Measurements from ENCODE around the gene SUMF1.
"Not testable (repeated sequence)": the region's sequence is repeated elsewhere in the genome, so short reads cannot be mapped to it uniquely, and the experiment has no call there.

SUMF1 gene

DNA sequence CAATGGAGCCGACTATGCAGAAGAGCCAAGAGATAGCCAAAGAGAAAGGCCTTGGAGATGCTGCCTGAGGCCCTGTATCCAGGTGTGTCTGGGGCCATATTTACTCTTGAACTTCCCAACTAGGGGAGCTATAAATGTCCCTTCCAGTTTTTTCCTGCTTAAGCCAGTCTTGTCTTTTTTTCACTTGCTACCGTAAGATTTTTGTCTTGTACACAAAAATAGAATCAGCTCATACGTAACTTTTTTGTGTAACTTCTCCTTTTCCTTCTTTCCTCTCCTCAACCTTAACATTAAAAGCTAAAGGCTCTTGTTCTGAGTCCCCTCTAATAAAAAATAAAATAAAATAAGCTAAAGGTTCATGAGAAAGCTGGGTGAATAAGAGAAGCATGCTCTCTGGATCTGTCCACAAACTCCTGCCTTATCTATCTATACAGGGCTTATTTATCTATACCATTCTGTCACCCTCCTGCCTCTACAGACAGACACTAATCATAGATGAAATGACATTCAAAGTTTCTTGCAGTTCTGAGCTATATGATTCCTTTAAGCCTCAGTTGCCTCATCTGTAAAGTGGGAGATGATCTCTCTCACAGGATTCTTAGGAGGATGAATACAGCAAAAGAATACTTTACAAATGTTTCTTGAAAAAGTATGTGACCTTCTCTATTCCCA is 4.6 kb downstream of the SUMF1 start:
- DNase-seq (ENCODE audit: low read depth, low spot score), result no peak
- TF ChIP-seq, protein P1, sequence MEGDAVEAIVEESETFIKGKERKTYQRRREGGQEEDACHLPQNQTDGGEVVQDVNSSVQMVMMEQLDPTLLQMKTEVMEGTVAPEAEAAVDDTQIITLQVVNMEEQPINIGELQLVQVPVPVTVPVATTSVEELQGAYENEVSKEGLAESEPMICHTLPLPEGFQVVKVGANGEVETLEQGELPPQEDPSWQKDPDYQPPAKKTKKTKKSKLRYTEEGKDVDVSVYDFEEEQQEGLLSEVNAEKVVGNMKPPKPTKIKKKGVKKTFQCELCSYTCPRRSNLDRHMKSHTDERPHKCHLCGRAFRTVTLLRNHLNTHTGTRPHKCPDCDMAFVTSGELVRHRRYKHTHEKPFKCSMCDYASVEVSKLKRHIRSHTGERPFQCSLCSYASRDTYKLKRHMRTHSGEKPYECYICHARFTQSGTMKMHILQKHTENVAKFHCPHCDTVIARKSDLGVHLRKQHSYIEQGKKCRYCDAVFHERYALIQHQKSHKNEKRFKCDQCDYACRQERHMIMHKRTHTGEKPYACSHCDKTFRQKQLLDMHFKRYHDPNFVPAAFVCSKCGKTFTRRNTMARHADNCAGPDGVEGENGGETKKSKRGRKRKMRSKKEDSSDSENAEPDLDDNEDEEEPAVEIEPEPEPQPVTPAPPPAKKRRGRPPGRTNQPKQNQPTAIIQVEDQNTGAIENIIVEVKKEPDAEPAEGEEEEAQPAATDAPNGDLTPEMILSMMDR (IDR thresholded peaks at IDR 0.05; ENCODE audit: low read depth, low read length), result no peak
- H3K4me3 ChIP-seq (ENCODE audit: low read depth, low read length), result no peak overlapping the region
- in situ Hi-C loops (cut with HindIII; ENCODE audit: low sequenced_read_pairs), result no loop called here

DNA sequence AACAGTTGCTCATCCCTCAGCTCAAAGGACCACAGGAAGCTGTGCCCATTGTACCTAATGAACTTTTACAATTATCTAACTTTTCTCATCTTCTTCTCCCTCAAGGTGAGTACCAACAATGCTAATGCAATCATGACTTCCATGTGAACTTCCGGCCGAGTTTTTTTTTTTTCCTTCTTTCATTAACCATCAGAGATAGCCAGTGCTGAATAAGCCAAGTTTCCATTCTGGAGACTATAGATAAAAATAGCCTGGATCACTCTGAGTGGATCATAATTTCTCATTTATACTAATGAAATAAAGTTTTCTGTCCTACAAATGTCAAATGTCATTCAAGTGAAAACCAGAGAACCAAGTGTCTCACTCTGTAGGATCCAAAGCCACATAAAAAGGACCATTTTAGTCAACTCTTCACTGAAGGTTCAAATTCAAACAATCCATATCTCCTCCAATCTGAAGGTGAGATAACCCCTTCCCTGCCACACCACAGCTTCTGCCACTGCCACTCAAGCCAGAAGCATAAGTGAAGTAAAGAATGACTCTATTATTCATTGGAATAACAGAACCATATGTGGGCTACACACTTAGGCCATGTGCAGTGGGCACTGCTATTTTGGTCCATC is 5.5 kb downstream of the SUMF1 start:
- TF ChIP-seq, protein P1 (IDR thresholded peaks at IDR 0.05; ENCODE audit: low read depth, low read length), result no peak
- no peak overlapping the region for H3K4me3 ChIP-seq (ENCODE audit: low read depth, low read length)
- DNase-seq (ENCODE audit: low read depth, low spot score), result no peak
- in situ Hi-C loops (cut with HindIII; ENCODE audit: low sequenced_read_pairs), result no loop called here

GRCh38 chr3:4460334-4460733 is 6.7 kb downstream of the SUMF1 start:
- TF ChIP-seq, protein P1 (IDR thresholded peaks at IDR 0.05; ENCODE audit: low read depth, low read length), result no peak
- in situ Hi-C loops (cut with HindIII; ENCODE audit: low sequenced_read_pairs), result no loop called here
- DNase-seq (ENCODE audit: low read depth, low spot score), result no peak

DNA sequence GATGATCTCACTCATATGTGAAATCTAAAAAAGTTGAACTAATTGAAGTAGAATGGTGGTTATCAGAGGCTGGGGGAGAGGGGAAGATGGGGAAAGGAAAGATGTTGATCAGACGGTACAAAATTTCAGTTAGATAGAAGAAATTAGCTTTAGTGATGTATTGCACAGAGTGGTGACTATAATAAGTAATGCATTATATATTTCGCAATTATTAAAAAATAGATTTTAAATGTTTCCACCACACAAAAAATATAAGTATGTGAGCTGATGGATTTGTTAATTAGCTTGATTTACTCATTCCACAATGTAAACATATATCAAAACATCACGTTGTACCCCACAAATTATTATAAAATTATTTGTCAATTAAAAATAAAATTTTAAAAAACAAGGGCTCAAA is 8.1 kb downstream of the SUMF1 start:
- in situ Hi-C loops (cut with HindIII; ENCODE audit: low sequenced_read_pairs), result no loop called here
- H3K4me3 ChIP-seq (ENCODE audit: low read depth, low read length), result no peak overlapping the region
- TF ChIP-seq, protein P1 (IDR thresholded peaks at IDR 0.05; ENCODE audit: low read depth, low read length), result no peak
- DNase-seq (ENCODE audit: low read depth, low spot score), result no peak

More at GRCh38 chr3:4460334-4460733, 6.7 kb downstream of the SUMF1 start:
- no peak overlapping the region for H3K4me3 ChIP-seq (ENCODE audit: low read depth, low read length)

- DNase-seq (ENCODE audit: low read depth, low spot score); H3K4me3 ChIP-seq (ENCODE audit: low read depth, low read length); in situ Hi-C loops (cut with HindIII; ENCODE audit: low sequenced_read_pairs): not testable (repeated sequence)
Measured at GRCh38 chr3:4456780-4457179, 10.3 kb downstream of the SUMF1 start.

- TF ChIP-seq, protein P1 (IDR thresholded peaks at IDR 0.05; ENCODE audit: low read depth, low read length), result no peak
- no peak for DNase-seq (ENCODE audit: low read depth, low spot score)
- in situ Hi-C loops (cut with HindIII; ENCODE audit: low sequenced_read_pairs), result no loop called here
- no peak overlapping the region for H3K4me3 ChIP-seq (ENCODE audit: low read depth, low read length)
Measured at GRCh38 chr3:4454142-4454541, 12.9 kb downstream of the SUMF1 start.

DNA sequence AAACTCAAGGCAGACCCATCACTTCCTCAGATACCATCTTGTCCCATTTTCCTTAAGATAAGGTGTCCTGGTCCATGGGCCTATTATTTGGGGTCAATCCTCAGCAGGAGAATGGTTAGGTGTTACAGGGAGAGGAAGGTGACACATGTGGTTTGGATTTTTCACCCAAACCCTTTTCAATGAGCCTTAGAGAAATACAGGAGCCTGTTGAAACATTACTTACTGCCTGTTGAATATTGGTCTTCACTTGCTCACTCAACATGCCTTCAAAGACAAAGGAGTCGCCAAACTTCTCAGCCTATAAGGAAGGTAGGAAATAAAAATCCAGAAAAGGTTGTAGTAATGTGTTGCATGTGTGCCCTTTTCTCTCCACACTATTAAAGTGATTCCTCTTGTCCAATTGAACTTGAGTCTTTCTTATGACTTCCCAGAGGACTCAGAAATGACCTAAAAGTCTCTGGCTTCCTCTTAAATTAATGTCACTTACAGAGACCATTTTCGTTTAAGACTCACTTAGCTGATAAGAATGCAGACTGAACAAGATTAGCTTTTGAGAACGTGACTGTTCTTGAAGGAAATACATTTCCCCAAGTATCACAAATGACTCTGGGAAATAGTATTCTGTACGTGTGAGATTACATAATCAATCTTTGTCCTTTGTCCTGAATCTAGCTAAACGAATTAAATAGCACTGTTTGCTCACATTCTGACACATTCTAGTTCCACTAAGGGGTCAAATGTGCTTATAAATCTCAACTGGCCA is 17.8 kb downstream of the SUMF1 start:
- TF ChIP-seq, protein P1 (IDR thresholded peaks at IDR 0.05; ENCODE audit: low read depth, low read length), result no peak
- H3K4me3 ChIP-seq (ENCODE audit: low read depth, low read length), result no peak overlapping the region
- in situ Hi-C loops (cut with HindIII; ENCODE audit: low sequenced_read_pairs), result no loop called here
- DNase-seq (ENCODE audit: low read depth, low spot score), result no peak

All from astrocyte of the spinal cord (primary cell).